HepG2 (cell line): ENCODE data around the gene ZFAND2B. TPM values are rescaled to one million over a fixed set of nuclear protein-coding genes. Genes with fewer than 3 reads are reported as not detected.

Experiments used
- AHR ChIP-seq: IDR thresholded peaks from 2 replicates; pipeline ENCODE4 v1.6.1; 2018; ENCODE audit warnings: missing genetic modification reagents, missing compliant biosample characterization
- CBX2 ChIP-seq, 2 experiments: fragments of 200-600 bp in 1 of 2; sonication (generic); formaldehyde crosslinking in 1 of 2; IDR thresholded peaks; 2 replicates each; pipeline versions ENCODE4 v1.7.0 to v1.8.1; 2018 to 2022; ENCODE audit warnings: low read depth in 2 of 2, low read length in 1 of 2, mild to moderate bottlenecking in 1 of 2, missing genetic modification reagents in 1 of 2
- CCAR2 ChIP-seq: fragments of 200-400 bp; formaldehyde crosslinking; optimal IDR thresholded peaks from 2 replicates; pipeline ENCODE3; 2018; ENCODE audit warnings: low read depth, mild to moderate bottlenecking, low read length, moderate library complexity
- CHCHD3 ChIP-seq: sonication (generic); formaldehyde crosslinking; IDR thresholded peaks from 2 replicates; pipeline ENCODE4 v1.8.0; 2022; ENCODE audit warnings: mild to moderate bottlenecking, missing genetic modification reagents, moderate library complexity
- CREM ChIP-seq, 2 experiments: sonication (generic) in 1 of 2; formaldehyde crosslinking in 1 of 2; IDR thresholded peaks; 2 replicates each; pipeline versions ENCODE4 v1.4.0 to v1.6.1; 2016 to 2020; ENCODE audit warnings: antibody characterized with exemption in 1 of 2, mild to moderate bottlenecking in 1 of 2, missing genetic modification reagents in 1 of 2
- FOSL2 ChIP-seq: sonication (generic); formaldehyde crosslinking; IDR thresholded peaks from 2 replicates; pipeline ENCODE4 v1.4.0; 2020; ENCODE audit warnings: missing genetic modification reagents
- GABPA ChIP-seq, 2 experiments: IDR thresholded peaks; 2 replicates each; pipeline ENCODE4 v1.6.1; 2011 to 2016; ENCODE audit warnings: low read depth in 2 of 2, low read length in 1 of 2, missing biosample characterization in 1 of 2, missing genetic modification characterization in 1 of 2
- MED1 ChIP-seq: sonication (generic); formaldehyde crosslinking; IDR thresholded peaks from 2 replicates; pipeline ENCODE4 v1.4.0; 2020; ENCODE audit warnings: missing genetic modification reagents
- NBN ChIP-seq: fragments of 450-650 bp; conservative IDR thresholded peaks from 2 replicates; pipeline ENCODE4 v1.6.1; 2017
- NR2F6 ChIP-seq, 2 experiments: IDR thresholded peaks; 2 replicates each; pipeline ENCODE4 v1.6.1; 2016; ENCODE audit warnings: antibody characterized with exemption in 1 of 2, mild to moderate bottlenecking in 1 of 2
- RAD51 ChIP-seq: fragments of 450-650 bp; IDR thresholded peaks from 2 replicates; pipeline ENCODE4 v1.6.1; 2016; ENCODE audit warnings: borderline replicate concordance
- RCOR2 ChIP-seq: IDR thresholded peaks from 2 replicates; pipeline ENCODE4 v1.6.1; 2016; ENCODE audit warnings: missing biosample characterization, missing genetic modification reagents
- RFXANK ChIP-seq: IDR thresholded peaks from 2 replicates; pipeline ENCODE4 v1.6.1; 2016
- SOX13 ChIP-seq, 3 experiments: fragments of 450-650 bp in 1 of 3; sonication (generic) in 1 of 3; formaldehyde crosslinking in 1 of 3; IDR thresholded peaks in 2 of 3; conservative IDR thresholded peaks in 1 of 3; 2 replicates each; pipeline versions ENCODE4 v1.5.0 to v1.6.1; 2016 to 2020; ENCODE audit warnings: antibody characterized with exemption in 1 of 3, mild to moderate bottlenecking in 1 of 3, missing compliant biosample characterization in 1 of 3, missing genetic modification reagents in 1 of 3, moderate library complexity in 1 of 3
- TEAD2 ChIP-seq: sonication (generic); formaldehyde crosslinking; IDR thresholded peaks from 2 replicates; pipeline ENCODE4 v1.9.0; 2021; ENCODE audit warnings: missing genetic modification reagents
- ZNF431 ChIP-seq: sonication (generic); formaldehyde crosslinking; IDR thresholded peaks from 2 replicates; pipeline ENCODE4 v1.9.0; 2022; ENCODE audit warnings: missing genetic modification reagents, low read depth, mild to moderate bottlenecking, borderline replicate concordance
- ZNF512 ChIP-seq: sonication (generic); formaldehyde crosslinking; IDR thresholded peaks from 2 replicates; pipeline ENCODE4 v1.4.0; 2020; ENCODE audit warnings: mild to moderate bottlenecking, missing genetic modification reagents
- ZNF749 ChIP-seq: sonication (generic); formaldehyde crosslinking; IDR thresholded peaks from 2 replicates; pipeline ENCODE4 v1.8.0; 2022; ENCODE audit warnings: mild to moderate bottlenecking, missing genetic modification reagents, moderate library complexity, borderline replicate concordance
- ZNF841 ChIP-seq: sonication (generic); formaldehyde crosslinking; IDR thresholded peaks from 2 replicates; pipeline ENCODE4 v1.8.1; 2023; ENCODE audit warnings: missing genetic modification reagents, borderline replicate concordance
- ZNF850 ChIP-seq: sonication (generic); formaldehyde crosslinking; conservative IDR thresholded peaks from 2 replicates; pipeline ENCODE4 v1.9.0; 2021; ENCODE audit warnings: mild to moderate bottlenecking, missing genetic modification reagents
- ZSCAN20 ChIP-seq: sonication (generic); formaldehyde crosslinking; IDR thresholded peaks from 2 replicates; pipeline ENCODE4 v1.4.0; 2020; ENCODE audit warnings: missing genetic modification reagents, mild to moderate bottlenecking, borderline replicate concordance
- polyA plus RNA-seq, 8 experiments: library from polyadenylated mRNA; depleted of rRNA in 3 of 8; stranded (reverse) in 7 of 8; unstranded in 1 of 8; fragments of >200 nt; fragmentation: Illumina TruSeq in 4 of 8; extraction: Trizol in 4 of 8; gene quantifications; 2 replicates each; pipeline versions ENCODE4 v1.2.1 to v1.2.3, GENCODE V29; 2011 to 2016; ENCODE audit warnings: low read depth in 4 of 8, missing spikeins in 1 of 8, mixed read lengths in 1 of 8; ENCODE audit not compliant: insufficient read depth in 1 of 8
- total RNA-seq, 5 experiments: library from RNA; depleted of rRNA; stranded (reverse); fragments of >200 nt; fragmentation: Illumina TruSeq; extraction: Trizol; gene quantifications; 2 replicates each; pipeline ENCODE4 v1.2.3, GENCODE V29; 2016; ENCODE audit warnings: low read depth in 1 of 5
- TF ChIP-seq, protein P1 (sequence below): sonication (generic); formaldehyde crosslinking; IDR thresholded peaks from 2 replicates; pipeline ENCODE4 v1.4.0; 2020; ENCODE audit warnings: low read depth, mild to moderate bottlenecking, missing genetic modification reagents
- TF ChIP-seq, protein P2 (sequence below): sonication (generic); formaldehyde crosslinking; IDR thresholded peaks from 2 replicates; pipeline ENCODE4 v1.4.0; 2020; ENCODE audit warnings: mild to moderate bottlenecking, missing genetic modification reagents
- TF ChIP-seq, protein P3 (sequence below): sonication (generic); formaldehyde crosslinking; IDR thresholded peaks from 2 replicates; pipeline ENCODE4 v1.4.0; 2020; ENCODE audit warnings: mild to moderate bottlenecking, missing genetic modification reagents

Gene ZFAND2B
- total and polyA plus RNA-seq, 2 of the 13 experiments (the other 11 are each of a cell fraction or from before 2014, with no cell fraction given), result 53.3 to 115 TPM

DNA sequence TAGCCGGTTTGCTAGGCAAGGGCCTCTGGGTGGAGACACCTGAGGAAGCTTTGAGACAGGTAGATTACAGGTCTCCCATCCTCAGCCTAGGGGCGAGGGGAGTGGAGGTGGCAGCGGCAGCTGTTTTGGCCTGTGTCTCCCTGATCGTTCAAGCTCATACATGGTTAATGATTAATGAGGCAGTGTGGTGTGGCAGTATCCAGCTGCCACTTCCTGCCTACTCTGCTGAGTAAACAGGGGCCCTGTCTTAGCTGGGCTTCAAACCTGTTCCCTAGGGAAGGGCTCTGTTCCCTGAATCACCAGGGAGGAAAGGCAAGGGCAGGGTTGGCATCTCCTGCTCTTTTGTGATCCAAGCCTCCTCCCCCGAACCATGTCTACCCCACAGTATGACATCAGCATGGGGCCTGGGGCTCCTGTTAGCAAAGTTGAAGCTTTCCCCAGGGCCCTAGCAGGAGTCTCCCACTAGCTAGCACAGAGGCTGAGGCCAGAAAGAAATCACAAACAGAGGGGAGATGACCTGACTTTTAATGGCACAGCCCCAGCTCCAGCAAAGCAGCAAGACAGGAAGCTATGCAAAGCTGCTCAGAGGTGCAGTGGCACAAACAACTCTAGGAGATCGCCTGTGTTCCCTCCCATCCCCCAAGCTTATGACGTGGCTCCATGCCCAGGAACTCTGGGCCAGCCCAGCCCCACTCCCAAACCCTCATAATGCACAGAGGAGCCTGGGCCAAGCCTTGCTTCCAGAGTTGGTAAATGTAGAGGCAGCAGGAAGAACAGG lies 42.8 kb downstream of the ZFAND2B start (continued):
- no peak for TF ChIP-seq ZNF850 (CRISPR knock-in tag)
- TF ChIP-seq, protein P1, sequence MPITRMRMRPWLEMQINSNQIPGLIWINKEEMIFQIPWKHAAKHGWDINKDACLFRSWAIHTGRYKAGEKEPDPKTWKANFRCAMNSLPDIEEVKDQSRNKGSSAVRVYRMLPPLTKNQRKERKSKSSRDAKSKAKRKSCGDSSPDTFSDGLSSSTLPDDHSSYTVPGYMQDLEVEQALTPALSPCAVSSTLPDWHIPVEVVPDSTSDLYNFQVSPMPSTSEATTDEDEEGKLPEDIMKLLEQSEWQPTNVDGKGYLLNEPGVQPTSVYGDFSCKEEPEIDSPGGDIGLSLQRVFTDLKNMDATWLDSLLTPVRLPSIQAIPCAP (CRISPR knock-in tag), result no peak
- TF ChIP-seq TEAD2 (CRISPR knock-in tag), result no peak
- TF ChIP-seq CBX2 (IDR thresholded peaks at IDR 0.05; ENCODE audit: low read depth, low read length), result no peak
- no peak for TF ChIP-seq CBX2 (CRISPR knock-in tag; IDR thresholded peaks at IDR 0.05; ENCODE audit: low read depth)
- TF ChIP-seq GABPA (IDR thresholded peaks at IDR 0.05; ENCODE audit: low read depth, low read length), result no peak
- peak; percentile 83 for TF ChIP-seq GABPA (CRISPR knock-in tag; IDR thresholded peaks at IDR 0.05; ENCODE audit: low read depth)
- 0 out of 2 replicates have a peak, but pooled peaks have one; percentile 4 for TF ChIP-seq ZNF431 (CRISPR knock-in tag)
- peak; percentile 21 for TF ChIP-seq AHR (CRISPR knock-in tag)
- TF ChIP-seq CHCHD3 (CRISPR knock-in tag), result no peak
- TF ChIP-seq MED1, result peak; percentile 80
- TF ChIP-seq NBN, result no peak
- no peak for TF ChIP-seq RAD51
- no peak for TF ChIP-seq SOX13 (IDR thresholded peaks at IDR 0.05)
- no peak; a peak in 2 of 4 replicates for TF ChIP-seq SOX13 (CRISPR knock-in tag; conservative IDR thresholded peaks at IDR 0.05 in 1 of 2, IDR thresholded peaks at IDR 0.05 in 1 of 2)
- peak; percentile 91 for TF ChIP-seq CREM (IDR thresholded peaks at IDR 0.05)
- TF ChIP-seq CREM (CRISPR knock-in tag; IDR thresholded peaks at IDR 0.05), result no peak
- 0 out of 2 replicates have a peak, but pooled peaks have one; percentile 33 for TF ChIP-seq ZNF749 (CRISPR knock-in tag)
- TF ChIP-seq RFXANK (CRISPR knock-in tag), result no peak
- TF ChIP-seq CCAR2, result no peak
- no peak for TF ChIP-seq ZNF512 (CRISPR knock-in tag)
- TF ChIP-seq, protein P2, sequence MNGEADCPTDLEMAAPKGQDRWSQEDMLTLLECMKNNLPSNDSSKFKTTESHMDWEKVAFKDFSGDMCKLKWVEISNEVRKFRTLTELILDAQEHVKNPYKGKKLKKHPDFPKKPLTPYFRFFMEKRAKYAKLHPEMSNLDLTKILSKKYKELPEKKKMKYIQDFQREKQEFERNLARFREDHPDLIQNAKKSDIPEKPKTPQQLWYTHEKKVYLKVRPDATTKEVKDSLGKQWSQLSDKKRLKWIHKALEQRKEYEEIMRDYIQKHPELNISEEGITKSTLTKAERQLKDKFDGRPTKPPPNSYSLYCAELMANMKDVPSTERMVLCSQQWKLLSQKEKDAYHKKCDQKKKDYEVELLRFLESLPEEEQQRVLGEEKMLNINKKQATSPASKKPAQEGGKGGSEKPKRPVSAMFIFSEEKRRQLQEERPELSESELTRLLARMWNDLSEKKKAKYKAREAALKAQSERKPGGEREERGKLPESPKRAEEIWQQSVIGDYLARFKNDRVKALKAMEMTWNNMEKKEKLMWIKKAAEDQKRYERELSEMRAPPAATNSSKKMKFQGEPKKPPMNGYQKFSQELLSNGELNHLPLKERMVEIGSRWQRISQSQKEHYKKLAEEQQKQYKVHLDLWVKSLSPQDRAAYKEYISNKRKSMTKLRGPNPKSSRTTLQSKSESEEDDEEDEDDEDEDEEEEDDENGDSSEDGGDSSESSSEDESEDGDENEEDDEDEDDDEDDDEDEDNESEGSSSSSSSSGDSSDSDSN, result peak; percentile 65
- TF ChIP-seq FOSL2, result peak; percentile 55
- TF ChIP-seq NR2F6 (IDR thresholded peaks at IDR 0.05), result peak; percentile 28; the same call in 1 of the 2 replicates
- TF ChIP-seq NR2F6 (CRISPR knock-in tag; IDR thresholded peaks at IDR 0.05), result peak; percentile 30; the same call in 1 of the 2 replicates
- TF ChIP-seq, protein P3, sequence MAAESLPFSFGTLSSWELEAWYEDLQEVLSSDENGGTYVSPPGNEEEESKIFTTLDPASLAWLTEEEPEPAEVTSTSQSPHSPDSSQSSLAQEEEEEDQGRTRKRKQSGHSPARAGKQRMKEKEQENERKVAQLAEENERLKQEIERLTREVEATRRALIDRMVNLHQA (CRISPR knock-in tag), result no peak
- no peak for TF ChIP-seq RCOR2 (CRISPR knock-in tag)
- no peak for TF ChIP-seq ZSCAN20
- no peak for TF ChIP-seq ZNF841
